ACC112 (cell line): Measurements from ENCODE around the gene DLEC1.

ENCODE experiments used
- H2AFZ ChIP-seq: fragments of 200-600 bp; sonication (generic); one replicate; pipeline ENCODE4 v1.6.0; 2017; ENCODE audit warnings: antibody characterized with exemption, low read length; ENCODE audit not compliant: unreplicated experiment
- H3K27ac ChIP-seq: fragments of 200-600 bp; sonication (generic); 2 replicates; pipeline ENCODE4 v1.5.1; 2014; ENCODE audit warnings: low read depth, mild to moderate bottlenecking, antibody characterized with exemption, low read length, moderate library complexity
- H3K27me3 ChIP-seq: fragments of 200-600 bp; sonication (generic); 2 replicates; pipeline ENCODE4 v1.6.1; 2014; ENCODE audit warnings: mild to moderate bottlenecking, antibody characterized with exemption, low read length, moderate library complexity, mixed read lengths; ENCODE audit not compliant: insufficient read depth
- H3K36me3 ChIP-seq: fragments of 200-600 bp; sonication (generic); 2 replicates; pipeline ENCODE4 v1.6.1; 2016; ENCODE audit warnings: mild to moderate bottlenecking, antibody characterized with exemption, low read length, moderate library complexity, mixed read lengths; ENCODE audit not compliant: insufficient read depth
- H3K4me1 ChIP-seq: fragments of 200-600 bp; sonication (generic); one replicate; pipeline ENCODE4 v1.6.1; 2016; ENCODE audit warnings: low read length, mixed read lengths; ENCODE audit not compliant: insufficient read depth, unreplicated experiment, control insufficient read depth
- H3K4me3 ChIP-seq: fragments of 200-600 bp; sonication (generic); 2 replicates; pipeline ENCODE4 v1.5.1; 2014; ENCODE audit warnings: mild to moderate bottlenecking, low read depth, low read length
- H3K79me2 ChIP-seq: fragments of 200-600 bp; sonication (generic); one replicate; pipeline ENCODE4 v1.6.0; 2016; ENCODE audit warnings: low read length; ENCODE audit not compliant: control insufficient read depth, unreplicated experiment, insufficient read depth

Gene DLEC1

GRCh38 chr3:38165722-38166387 is 126.8 kb downstream of the DLEC1 start:
- Histone ChIP-seq H3K4me3 (peak overlapping the region; percentile 82), H3K4me1 (peaks cover 43% of the 10 kb centered on the region), H3K27me3 (no peaks in the 10 kb centered on the region), H2AFZ (peak overlapping the region; percentile 36), H3K79me2 (peaks cover 53% of the 10 kb centered on the region), H3K27ac (peak overlapping the region; percentile 89), H3K36me3 (no peaks in the 10 kb centered on the region; the same call in 1 of the 2 replicates)

GRCh38 chr3:38167591-38167990 is 128.6 kb downstream of the DLEC1 start:
- Histone ChIP-seq H3K27ac (peak overlapping the region; percentile 98), H3K4me3 (peak overlapping the region; percentile 82)

GRCh38 chr3:38168151-38169026 is 129.4 kb downstream of the DLEC1 start:
- Histone ChIP-seq H3K4me3 (peak overlapping the region; percentile 82), H3K27ac (peak overlapping the region; percentile 98), H3K79me2 (peaks cover 78% of the 10 kb centered on the region)

More at GRCh38 chr3:38167591-38167990, 128.6 kb downstream of the DLEC1 start:
- peaks cover 53% of the 10 kb centered on the region for H3K4me1 ChIP-seq
- no peaks in the 10 kb centered on the region; the same call in 1 of the 2 replicates for H3K36me3 ChIP-seq
- no peaks in the 10 kb centered on the region for H3K27me3 ChIP-seq
- peaks cover 70% of the 10 kb centered on the region for H3K79me2 ChIP-seq
- no peak overlapping the region for H2AFZ ChIP-seq

GRCh38 chr3:38169027-38169317 is 130.0 kb downstream of the DLEC1 start:
- peak overlapping the region; percentile 82 for H3K4me3 ChIP-seq
- H3K79me2 ChIP-seq = peaks cover 84% of the 10 kb centered on the region
- H3K27me3 ChIP-seq = no peaks in the 10 kb centered on the region
- H3K36me3 ChIP-seq = no peaks in the 10 kb centered on the region; the same call in 1 of the 2 replicates
- peaks cover 62% of the 10 kb centered on the region for H3K4me1 ChIP-seq
- no peak overlapping the region for H2AFZ ChIP-seq
- H3K27ac ChIP-seq = peak overlapping the region; percentile 98

More at GRCh38 chr3:38168151-38169026, 129.4 kb downstream of the DLEC1 start:
- no peak overlapping the region for H2AFZ ChIP-seq
- H3K36me3 ChIP-seq = no peaks in the 10 kb centered on the region; the same call in 1 of the 2 replicates
- no peaks in the 10 kb centered on the region for H3K27me3 ChIP-seq
- peaks cover 58% of the 10 kb centered on the region for H3K4me1 ChIP-seq

- Histone ChIP-seq H3K4me1 (peaks cover 68% of the 10 kb centered on the region), H3K27me3 (no peaks in the 10 kb centered on the region), H2AFZ (no peak overlapping the region), H3K79me2 (peaks cover 99% of the 10 kb centered on the region), H3K27ac (0 out of 2 replicates have a peak overlapping the region, but pooled peaks have one; percentile 13), H3K4me3 (no peak overlapping the region), H3K36me3 (no peaks in the 10 kb centered on the region; the same call in 1 of the 2 replicates)
These were observed 131.7 kb downstream of the DLEC1 start for GRCh38 chr3:38170722-38171121.

GRCh38 chr3:38171622-38172021 is 132.6 kb downstream of the DLEC1 start:
- no peaks in the 10 kb centered on the region for H3K27me3 ChIP-seq
- H3K4me1 ChIP-seq = peaks cover 68% of the 10 kb centered on the region
- H3K79me2 ChIP-seq = peaks cover 97% of the 10 kb centered on the region
- no peaks in the 10 kb centered on the region; the same call in 1 of the 2 replicates for H3K36me3 ChIP-seq
- no peak overlapping the region for H3K4me3 ChIP-seq
- H2AFZ ChIP-seq = no peak overlapping the region
- no peak overlapping the region for H3K27ac ChIP-seq
